Mononuclear cell (primary cell): ENCODE data around the gene ACER1. TPM values are rescaled to one million over a fixed set of nuclear protein-coding genes. Genes with fewer than 3 reads are reported as not detected.

Experiments
- H3K27me3 ChIP-seq: 2 replicates; pipeline ENCODE4 v1.6.0; 2011; ENCODE audit warnings: low read length, control low read depth; ENCODE audit not compliant: insufficient read depth
- H3K4me1 ChIP-seq: 2 replicates; pipeline ENCODE4 v1.5.1; 2011; ENCODE audit warnings: mild to moderate bottlenecking, low read length, control low read depth; ENCODE audit not compliant: insufficient read depth
- H3K4me3 ChIP-seq: 2 replicates; pipeline ENCODE4 v1.5.1; 2011; ENCODE audit warnings: mild to moderate bottlenecking, low read length, moderate library complexity
- H3K9me3 ChIP-seq: 2 replicates; pipeline ENCODE4 v1.5.1; 2011; ENCODE audit warnings: low read depth, mild to moderate bottlenecking, control low read depth, low read length
- total RNA-seq: library from RNA; depleted of rRNA; stranded (reverse); fragments of >200 nt; gene quantifications from one replicate; pipeline ENCODE4 v1.2.3, GENCODE V29; 2012

The ACER1 gene
- total RNA-seq, 1 donor, result 0.42 TPM

DNA sequence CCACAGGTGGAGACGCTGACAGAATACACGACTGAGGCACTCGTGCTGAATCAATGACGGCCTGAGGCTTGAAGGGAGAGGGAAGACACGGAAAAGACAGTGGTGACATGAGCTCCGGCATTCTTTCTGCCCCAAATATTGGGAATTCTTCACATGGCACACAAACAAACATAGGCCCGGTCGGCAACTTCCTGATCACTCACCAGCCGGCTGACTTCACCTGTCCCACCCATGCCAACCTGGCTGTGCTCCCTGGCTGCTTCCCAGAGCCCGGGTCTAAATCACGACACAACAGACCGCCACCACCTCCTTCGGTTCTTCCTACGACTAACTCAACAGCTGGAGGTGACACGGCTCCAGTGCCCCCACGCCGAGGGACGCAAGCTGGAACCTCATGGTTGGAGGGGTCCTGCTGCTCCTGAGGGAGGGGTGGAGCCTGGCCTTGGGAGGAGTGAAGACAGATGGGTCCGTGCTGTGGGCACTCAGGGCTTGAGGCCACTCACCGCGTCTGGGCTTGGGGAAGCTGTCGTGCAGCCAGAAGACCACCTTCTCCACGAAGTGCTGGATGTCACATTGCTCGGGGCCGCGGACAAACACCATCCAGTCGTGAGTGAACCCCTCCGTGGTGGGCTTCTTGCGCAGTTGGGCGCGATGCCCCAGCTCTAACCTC, 63.2 kb downstream of the ACER1 start:
- no peaks in the 10 kb centered on the region for H3K27me3 ChIP-seq
- H3K9me3 ChIP-seq, result no peaks in the 10 kb centered on the region
- no peak overlapping the region for H3K4me3 ChIP-seq
- H3K4me1 ChIP-seq, result peaks cover 25% of the 10 kb centered on the region

DNA sequence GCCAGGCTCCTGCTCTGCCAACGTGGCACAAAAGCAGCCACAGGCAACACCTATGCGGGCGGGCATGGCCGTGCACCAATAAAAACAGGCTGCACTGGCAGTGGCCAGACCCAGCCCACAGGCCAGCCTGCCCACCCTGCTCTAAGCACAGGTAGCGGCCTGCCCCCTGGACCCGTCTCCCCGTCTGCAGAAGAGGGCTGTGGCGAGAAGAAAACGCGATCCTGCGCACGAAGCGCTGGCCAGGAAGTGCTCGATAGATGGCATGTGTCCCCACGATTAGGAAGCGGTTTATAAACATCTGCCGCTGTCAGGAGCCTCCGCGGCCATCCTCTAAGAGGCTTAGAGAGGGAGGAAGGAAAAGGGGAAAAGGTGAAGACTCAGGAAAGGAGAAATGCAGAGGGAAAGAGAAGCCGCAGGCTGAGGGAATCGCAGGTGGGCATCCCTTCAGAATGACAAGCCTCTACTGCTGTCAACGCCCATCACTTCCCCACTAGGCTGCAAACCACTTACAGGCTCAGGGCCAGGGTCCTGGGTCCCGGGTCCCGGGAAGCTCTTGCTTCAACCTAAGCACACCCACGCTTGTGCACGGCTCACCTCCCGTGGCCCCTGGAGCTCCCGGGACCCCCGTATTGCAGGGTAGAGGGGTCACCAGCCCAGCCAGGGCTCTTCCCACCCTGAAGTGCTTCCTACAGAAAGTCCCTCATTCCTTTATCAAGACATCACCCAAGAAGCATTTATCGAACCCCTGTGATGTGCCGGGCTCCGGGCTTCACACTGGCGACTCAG, 64.1 kb downstream of the ACER1 start:
- H3K4me1 ChIP-seq, result peaks cover 15% of the 10 kb centered on the region
- H3K4me3 ChIP-seq, result no peak overlapping the region
- no peaks in the 10 kb centered on the region for H3K27me3 ChIP-seq
- no peaks in the 10 kb centered on the region for H3K9me3 ChIP-seq

DNA sequence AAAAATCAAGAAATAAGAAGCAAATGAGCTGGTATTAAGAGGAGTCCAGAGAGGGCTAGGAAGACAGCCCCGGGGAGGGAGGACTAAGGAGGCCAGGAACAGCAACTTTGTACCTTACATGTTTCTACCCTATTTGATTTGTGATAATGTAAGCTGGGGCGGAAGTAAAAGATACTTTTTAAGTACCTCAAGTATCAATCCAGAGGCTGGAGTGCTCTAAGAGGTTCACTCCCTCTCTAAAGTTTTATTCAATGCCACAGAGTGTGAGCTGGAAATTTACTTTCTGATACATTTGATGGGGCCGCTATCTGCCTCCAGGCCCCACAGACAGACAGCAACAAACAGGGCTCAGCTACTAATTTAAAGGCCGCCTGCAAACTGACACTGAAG, 65.0 kb downstream of the ACER1 start:
- Histone ChIP-seq H3K9me3 (no peaks in the 10 kb centered on the region), H3K4me3 (no peak overlapping the region), H3K4me1 (peaks cover 6% of the 10 kb centered on the region), H3K27me3 (no peaks in the 10 kb centered on the region)

DNA sequence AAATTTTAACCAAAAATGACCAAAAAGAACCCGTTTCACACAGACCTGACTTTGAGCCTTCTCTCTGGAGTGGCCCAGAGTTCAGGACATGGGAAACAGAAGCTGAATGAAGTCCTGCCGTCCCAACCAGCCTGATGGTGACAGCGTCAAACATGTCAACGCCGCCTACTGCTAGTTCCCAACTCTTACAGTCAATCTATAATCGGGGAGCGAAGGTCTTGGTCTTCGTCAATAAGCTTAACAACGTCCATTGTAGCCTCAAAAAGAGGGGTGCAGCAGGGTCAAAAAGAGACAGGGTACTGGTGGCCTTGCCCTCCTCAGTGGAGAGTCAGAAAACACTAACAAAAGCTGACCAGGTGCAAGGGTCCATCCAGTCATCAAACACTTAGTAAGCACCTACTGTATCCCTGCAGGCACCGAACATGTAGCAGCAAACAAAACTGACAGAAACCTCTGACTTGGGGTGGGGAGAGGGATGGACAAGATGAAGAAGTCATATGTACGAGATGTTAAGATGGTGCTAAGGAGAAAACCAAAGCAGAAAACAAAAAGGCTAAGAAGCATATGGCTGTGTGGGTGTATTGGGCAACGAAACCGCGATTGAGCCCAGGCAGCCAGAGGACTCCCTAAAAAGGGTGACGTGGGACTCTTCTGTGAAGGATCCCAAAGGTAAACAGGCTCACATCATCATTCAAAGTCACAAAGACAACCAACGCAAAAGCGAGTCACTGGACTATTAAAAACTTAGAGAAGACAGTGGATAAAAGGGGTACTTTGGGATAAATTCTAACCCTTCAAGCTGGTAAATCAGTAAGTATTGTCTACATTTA, 65.6 kb downstream of the ACER1 start:
- Histone ChIP-seq H3K27me3 (no peaks in the 10 kb centered on the region), H3K4me3 (no peak overlapping the region), H3K9me3 (no peaks in the 10 kb centered on the region), H3K4me1 (peaks cover under 1% of the 10 kb centered on the region)

DNA sequence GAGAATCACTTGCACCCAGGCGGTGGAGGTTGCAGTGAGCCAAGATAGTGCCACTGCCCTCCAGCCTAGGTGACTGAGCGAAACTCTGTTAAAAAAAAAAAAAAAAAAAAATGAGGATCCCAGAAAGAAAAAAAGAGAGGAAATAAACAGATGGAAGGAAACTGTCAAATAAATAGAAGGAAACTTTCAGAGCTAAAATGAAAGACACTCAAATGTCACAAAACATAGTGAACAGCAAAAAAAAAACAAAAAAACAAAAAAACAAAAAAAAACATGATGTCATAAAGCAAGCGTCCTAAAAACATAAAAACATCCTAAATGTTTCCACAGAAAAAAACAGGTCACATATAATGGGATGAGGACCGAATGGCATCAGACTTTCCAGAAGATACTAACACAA, 68.6 kb downstream of the ACER1 start:
- Histone ChIP-seq H3K4me3 (no peak overlapping the region), H3K4me1 (peaks cover 16% of the 10 kb centered on the region), H3K9me3 (no peaks in the 10 kb centered on the region), H3K27me3 (no peaks in the 10 kb centered on the region)

DNA sequence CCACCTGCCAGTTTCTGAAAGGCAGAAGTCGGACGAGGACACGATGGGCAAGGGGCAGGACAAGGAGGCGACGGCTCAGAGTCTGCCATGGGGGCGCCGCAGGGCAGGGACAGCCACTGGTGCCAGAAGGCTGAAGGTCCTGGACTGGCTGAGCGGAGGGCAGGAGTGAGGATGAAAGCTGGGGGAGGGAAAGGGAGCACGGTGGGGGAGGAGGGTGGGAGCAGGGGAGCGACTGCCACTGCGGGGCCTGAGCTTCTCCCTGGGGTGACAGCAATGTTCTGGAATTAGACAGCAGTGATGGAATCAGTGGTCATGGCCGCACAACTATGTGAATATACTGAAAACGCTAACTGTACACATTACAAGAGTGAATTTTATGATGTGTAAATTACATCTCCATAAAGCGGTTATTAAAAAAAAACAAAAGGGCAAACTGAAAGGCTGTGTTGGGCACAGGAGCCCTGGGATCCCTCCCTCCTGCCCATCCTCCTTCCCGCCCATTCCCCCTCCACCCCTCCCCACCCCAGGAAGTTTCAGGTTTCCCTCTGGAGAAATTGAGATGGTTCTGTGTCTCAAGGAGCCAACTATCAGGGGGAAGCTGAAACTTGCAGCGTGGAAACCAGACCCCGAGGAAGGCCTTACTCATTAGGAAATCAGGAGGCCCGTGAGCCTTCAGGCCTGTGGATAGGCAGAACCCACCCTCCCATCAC, 69.5 kb downstream of the ACER1 start:
- H3K4me1 ChIP-seq, result peaks cover 16% of the 10 kb centered on the region
- H3K4me3 ChIP-seq, result no peak overlapping the region
- no peaks in the 10 kb centered on the region for H3K27me3 ChIP-seq
- no peaks in the 10 kb centered on the region for H3K9me3 ChIP-seq

DNA sequence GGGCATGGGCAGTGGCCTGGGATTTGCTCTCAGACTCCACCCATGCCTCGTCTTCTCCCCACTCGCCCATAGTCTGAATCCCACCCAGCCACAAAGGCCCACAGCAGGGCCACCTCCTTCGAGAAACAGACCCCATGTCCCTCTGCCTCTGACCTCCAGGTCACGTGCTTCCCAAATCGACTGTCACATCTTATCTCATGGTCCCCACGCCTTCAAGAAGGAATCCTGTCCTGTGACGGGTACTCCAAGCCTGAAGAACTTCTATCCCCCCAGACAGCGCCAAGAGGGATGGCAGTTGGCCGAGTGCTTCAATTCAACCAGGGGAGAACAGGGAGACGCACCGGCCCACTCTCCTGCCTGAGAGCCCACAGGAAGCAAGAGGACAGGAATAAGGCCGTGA, 70.1 kb downstream of the ACER1 start:
- Histone ChIP-seq H3K4me3 (no peak overlapping the region), H3K4me1 (peaks cover 16% of the 10 kb centered on the region), H3K9me3 (no peaks in the 10 kb centered on the region), H3K27me3 (no peaks in the 10 kb centered on the region)

DNA sequence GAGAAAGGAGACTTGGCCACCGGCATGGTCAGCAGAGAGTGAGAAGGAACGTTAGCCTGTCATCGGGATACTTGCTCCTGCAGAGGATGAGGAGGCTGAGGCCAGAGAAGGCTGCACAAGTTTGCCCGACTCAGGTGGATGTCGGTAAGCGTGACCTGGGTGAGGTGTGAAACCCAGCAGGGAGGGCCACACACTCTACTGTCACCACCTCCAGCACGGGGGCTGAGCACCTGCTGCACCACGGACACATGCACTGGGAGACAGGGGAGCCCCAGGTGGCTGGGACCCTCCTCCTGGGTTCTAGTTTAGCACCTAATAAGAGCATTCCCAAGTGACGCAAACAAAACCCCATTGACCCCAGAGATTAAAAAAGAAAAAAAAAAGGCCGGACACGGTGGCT, 70.9 kb downstream of the ACER1 start:
- no peak overlapping the region for H3K4me3 ChIP-seq
- no peaks in the 10 kb centered on the region for H3K9me3 ChIP-seq

DNA sequence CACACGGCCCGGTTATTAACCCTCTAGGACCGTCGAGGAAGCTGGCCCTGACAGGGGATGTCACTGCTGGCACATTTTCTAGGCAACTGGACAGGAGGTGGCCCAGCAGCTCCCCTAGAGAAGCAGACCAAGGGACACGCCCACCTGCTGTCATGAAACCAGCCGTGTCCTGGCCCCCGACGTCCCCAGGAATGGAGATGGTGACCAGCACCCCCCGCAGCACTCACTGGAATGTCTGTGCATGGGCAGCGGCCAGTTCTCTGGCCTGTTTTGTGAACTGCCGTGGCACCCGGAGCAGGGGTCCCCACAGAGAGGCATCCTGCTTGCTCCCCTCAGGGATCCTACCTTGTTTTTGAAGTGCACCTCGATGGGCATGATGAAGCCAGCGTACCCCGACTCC, 71.5 kb downstream of the ACER1 start:
- peaks cover 16% of the 10 kb centered on the region for H3K4me1 ChIP-seq
- H3K4me3 ChIP-seq, result no peak overlapping the region
- H3K27me3 ChIP-seq, result no peaks in the 10 kb centered on the region
- H3K9me3 ChIP-seq, result no peaks in the 10 kb centered on the region

More for the DNA sequence above, 70.9 kb downstream of the ACER1 start:
- no peaks in the 10 kb centered on the region for H3K27me3 ChIP-seq
- H3K4me1 ChIP-seq, result peaks cover 16% of the 10 kb centered on the region

DNA sequence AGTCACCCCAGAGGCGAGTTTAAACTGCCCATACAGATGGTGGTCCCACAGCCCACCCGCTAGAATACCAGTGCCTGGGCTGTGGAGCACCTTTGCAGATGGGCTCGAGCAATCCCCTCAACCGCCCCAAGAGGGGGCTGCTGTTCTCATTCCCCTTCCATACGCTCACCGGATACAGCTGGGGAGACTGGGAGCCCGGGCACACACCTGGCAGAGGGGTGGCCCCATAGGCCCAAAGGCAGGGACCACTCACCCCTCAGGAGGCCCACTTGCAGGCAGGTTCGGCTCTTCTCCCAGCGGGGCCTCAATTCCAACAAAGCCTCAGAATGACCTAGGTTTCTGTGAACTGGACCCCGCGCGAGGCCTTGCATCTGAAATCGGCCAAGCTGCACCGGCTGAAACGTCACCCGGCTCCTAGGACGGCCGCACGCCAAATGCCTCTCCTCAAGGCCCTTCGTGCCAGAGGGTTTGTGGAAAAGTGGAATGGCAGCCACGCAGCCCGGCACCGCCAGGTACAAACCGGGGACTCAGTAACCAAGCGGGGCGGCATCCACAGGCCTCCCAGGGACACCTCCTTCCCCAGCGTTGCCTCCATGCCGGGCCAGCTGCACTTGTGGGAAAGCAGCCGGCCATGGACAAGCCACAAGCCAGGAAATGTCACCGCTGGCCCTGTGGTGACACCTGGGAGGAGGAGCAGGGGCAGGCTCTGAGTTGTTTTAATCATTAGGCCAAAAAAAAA, 72.3 kb downstream of the ACER1 start:
- H3K9me3 ChIP-seq, result no peaks in the 10 kb centered on the region
- peaks cover 16% of the 10 kb centered on the region for H3K4me1 ChIP-seq
- no peaks in the 10 kb centered on the region for H3K27me3 ChIP-seq
- H3K4me3 ChIP-seq, result no peak overlapping the region

DNA sequence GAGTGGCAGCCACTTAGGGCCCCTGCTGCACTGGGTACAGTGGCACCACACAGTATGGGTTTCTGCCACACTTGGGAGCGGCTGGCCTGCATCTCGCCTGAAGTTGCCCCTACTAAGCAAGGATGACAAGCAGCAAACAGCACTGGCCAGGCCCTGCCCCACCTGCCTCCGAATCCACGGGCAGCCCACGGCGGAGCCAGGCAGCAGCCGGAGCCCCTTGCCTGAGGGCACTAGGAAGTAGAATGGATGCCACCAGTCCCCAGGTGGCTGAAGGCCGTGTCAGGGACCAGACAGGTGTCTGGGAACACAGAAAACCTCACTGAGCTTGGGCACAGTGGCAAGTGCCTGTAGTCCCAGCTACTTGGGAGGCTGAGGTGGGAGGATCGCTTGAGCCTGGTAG, 73.0 kb downstream of the ACER1 start:
- Histone ChIP-seq H3K9me3 (no peaks in the 10 kb centered on the region), H3K27me3 (no peaks in the 10 kb centered on the region), H3K4me3 (no peak overlapping the region), H3K4me1 (peaks cover 16% of the 10 kb centered on the region)

DNA sequence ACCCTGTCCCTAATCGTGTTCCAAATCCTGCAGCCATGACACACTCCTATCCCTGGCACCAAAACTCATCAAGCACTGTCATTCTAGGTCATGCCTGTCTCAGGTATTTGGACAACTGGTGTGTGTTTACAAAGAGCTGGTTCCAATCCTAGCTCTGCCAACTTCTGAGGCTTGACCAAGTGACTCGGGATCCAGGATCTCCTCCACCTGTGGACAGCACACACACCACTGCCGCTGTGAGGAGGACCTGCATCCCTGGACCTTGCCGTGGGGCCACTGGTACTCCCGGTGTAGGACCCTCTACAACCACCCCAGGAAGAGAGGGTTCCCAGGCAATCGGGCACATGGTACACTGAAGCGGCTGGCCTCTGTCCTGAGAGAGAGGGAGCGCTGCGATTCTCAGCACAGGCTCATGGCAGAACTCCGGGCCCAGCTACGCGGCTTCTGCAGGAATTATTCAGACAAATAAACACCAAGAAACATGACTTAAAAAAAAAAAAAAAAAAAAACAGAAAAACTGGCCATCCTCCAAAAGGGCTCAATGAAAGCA, 74.0 kb downstream of the ACER1 start:
- no peak overlapping the region for H3K4me3 ChIP-seq
- no peaks in the 10 kb centered on the region for H3K27me3 ChIP-seq
- H3K9me3 ChIP-seq, result no peaks in the 10 kb centered on the region
- peaks cover 16% of the 10 kb centered on the region for H3K4me1 ChIP-seq

DNA sequence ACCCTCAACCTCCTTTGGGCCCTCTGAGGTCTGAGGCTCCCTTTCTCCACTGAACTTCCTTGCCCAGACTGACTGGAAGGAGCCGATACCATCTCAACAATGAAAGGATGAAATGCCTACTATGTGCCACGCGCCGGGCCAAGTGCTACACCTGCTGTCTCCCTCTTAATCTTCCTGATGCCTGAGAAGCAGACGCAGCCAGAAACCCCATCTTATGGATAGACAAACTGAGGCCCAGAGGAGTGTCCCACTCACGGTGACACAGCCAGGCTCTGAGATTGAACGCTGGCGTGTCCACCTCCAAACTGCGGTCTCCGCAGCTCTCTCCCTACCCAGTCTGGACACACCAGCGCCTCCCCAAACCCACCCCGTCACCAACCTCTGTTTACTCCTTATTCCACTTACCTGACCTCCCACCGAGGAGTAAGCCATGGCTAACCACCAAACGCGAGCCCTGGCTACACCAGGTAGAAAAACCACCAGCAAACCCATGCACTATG, 74.5 kb downstream of the ACER1 start:
- Histone ChIP-seq H3K9me3 (no peaks in the 10 kb centered on the region), H3K27me3 (no peaks in the 10 kb centered on the region), H3K4me3 (no peak overlapping the region), H3K4me1 (peaks cover 16% of the 10 kb centered on the region)
